Daoy (cell line): ENCODE data around the gene CHP2. TPM values are rescaled to one million over a fixed set of nuclear protein-coding genes. Genes with fewer than 3 reads are reported as not detected.

Experiments
- total RNA-seq: library from RNA; depleted of rRNA; stranded (reverse); fragments of >200 nt; shearing (Covaris generic); gene quantifications from 2 replicates; pipeline ENCODE4 v1.2.3, GENCODE V29; 2014; rRNA removed

The CHP2 gene
- total RNA-seq, 1 experiment from 2014 or later: not detected

Other genes starting within 250 kb of the CHP2 start
- gene GGA2, start 244.5 kb upstream of the CHP2 start, total RNA-seq: 10.0 and 15.3 TPM in 2 replicates
- gene EARS2, start 197.7 kb upstream of the CHP2 start, total RNA-seq: 51.3 and 60.9 TPM in 2 replicates
- gene UBFD1, start 197.3 kb upstream of the CHP2 start, total RNA-seq: 84.2 and 99.9 TPM in 2 replicates
- 175 and 208 TPM in 2 replicates for gene NDUFAB1, start 158.7 kb upstream of the CHP2 start, total RNA-seq
- gene PALB2, start 113.7 kb upstream of the CHP2 start, total RNA-seq: 12.9 and 13.5 TPM in 2 replicates
- gene DCTN5, start 113.6 kb upstream of the CHP2 start, total RNA-seq: 23.9 and 46.1 TPM in 2 replicates
- gene PLK1, start 76.1 kb upstream of the CHP2 start, total RNA-seq: 62.4 and 63.8 TPM in 2 replicates
- gene ERN2, start 41.8 kb upstream of the CHP2 start, total RNA-seq: 0.11 TPM in 1 of 2 replicates, not detected in the other
- gene PRKCB, start 81.0 kb downstream of the CHP2 start, total RNA-seq: 2.2 and 3.6 TPM in 2 replicates